ENCODE measurements around the gene ALOXE3.

DNA sequence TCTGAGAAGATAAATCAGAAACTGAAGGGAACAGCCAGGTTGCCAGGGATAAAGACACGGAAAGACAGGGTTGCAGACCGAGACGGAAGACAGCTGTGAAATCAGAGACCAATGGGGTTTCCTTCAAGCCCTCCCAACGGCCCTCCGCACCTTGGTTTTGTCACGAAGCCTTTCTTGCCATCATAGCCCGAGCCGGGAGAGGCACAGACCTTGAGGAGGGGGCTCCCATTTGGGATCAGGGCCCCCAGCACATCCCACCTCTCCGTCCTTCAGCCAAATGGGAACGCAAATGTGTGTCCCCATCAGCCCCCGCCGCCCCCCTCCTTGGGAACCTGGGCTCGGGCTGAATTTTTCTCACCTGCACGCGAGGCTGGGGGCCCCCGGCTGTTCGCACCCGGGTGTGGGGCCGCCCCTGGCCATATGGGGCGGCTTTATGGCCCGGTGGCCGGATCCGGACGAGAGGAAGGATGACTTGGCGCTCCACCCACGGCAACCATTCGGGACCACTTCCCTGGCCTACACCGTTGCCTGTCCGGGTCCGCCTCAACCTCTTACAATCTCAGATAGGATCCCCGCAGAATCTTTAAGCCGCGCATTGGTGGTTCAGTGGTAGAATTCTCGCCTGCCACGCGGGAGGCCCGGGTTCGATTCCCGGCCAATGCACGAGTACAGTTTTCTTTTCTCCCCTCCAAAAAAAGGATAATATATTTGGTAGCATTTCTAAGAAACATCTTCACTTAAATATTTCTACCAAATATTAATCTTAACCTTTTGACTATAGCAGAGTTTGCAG, 7.0 kb upstream of the ALOXE3 start:
- TF ChIP-seq, protein P1, sequence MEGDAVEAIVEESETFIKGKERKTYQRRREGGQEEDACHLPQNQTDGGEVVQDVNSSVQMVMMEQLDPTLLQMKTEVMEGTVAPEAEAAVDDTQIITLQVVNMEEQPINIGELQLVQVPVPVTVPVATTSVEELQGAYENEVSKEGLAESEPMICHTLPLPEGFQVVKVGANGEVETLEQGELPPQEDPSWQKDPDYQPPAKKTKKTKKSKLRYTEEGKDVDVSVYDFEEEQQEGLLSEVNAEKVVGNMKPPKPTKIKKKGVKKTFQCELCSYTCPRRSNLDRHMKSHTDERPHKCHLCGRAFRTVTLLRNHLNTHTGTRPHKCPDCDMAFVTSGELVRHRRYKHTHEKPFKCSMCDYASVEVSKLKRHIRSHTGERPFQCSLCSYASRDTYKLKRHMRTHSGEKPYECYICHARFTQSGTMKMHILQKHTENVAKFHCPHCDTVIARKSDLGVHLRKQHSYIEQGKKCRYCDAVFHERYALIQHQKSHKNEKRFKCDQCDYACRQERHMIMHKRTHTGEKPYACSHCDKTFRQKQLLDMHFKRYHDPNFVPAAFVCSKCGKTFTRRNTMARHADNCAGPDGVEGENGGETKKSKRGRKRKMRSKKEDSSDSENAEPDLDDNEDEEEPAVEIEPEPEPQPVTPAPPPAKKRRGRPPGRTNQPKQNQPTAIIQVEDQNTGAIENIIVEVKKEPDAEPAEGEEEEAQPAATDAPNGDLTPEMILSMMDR (conservative IDR thresholded peaks at IDR 0.05; ENCODE audit: low read depth in 2 of 2): no peak
- TF ChIP-seq, protein P2, sequence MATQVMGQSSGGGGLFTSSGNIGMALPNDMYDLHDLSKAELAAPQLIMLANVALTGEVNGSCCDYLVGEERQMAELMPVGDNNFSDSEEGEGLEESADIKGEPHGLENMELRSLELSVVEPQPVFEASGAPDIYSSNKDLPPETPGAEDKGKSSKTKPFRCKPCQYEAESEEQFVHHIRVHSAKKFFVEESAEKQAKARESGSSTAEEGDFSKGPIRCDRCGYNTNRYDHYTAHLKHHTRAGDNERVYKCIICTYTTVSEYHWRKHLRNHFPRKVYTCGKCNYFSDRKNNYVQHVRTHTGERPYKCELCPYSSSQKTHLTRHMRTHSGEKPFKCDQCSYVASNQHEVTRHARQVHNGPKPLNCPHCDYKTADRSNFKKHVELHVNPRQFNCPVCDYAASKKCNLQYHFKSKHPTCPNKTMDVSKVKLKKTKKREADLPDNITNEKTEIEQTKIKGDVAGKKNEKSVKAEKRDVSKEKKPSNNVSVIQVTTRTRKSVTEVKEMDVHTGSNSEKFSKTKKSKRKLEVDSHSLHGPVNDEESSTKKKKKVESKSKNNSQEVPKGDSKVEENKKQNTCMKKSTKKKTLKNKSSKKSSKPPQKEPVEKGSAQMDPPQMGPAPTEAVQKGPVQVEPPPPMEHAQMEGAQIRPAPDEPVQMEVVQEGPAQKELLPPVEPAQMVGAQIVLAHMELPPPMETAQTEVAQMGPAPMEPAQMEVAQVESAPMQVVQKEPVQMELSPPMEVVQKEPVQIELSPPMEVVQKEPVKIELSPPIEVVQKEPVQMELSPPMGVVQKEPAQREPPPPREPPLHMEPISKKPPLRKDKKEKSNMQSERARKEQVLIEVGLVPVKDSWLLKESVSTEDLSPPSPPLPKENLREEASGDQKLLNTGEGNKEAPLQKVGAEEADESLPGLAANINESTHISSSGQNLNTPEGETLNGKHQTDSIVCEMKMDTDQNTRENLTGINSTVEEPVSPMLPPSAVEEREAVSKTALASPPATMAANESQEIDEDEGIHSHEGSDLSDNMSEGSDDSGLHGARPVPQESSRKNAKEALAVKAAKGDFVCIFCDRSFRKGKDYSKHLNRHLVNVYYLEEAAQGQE (IDR thresholded peaks at IDR 0.05; ENCODE audit: unreplicated experiment): no peak
- TF ChIP-seq POLR2AphosphoS5 (IDR thresholded peaks at IDR 0.05; ENCODE audit: low read depth): no peak
- no peak; the same call in 1 of the 2 replicates for TF ChIP-seq CREB1 (CRISPR knock-in tag; IDR thresholded peaks at IDR 0.05; ENCODE audit: low read depth)
- no peak for TF ChIP-seq ZNF114 (CRISPR knock-in tag; IDR thresholded peaks at IDR 0.05)
- no peak for TF ChIP-seq JUNB (IDR thresholded peaks at IDR 0.05; ENCODE audit: unreplicated experiment)
- TF ChIP-seq EZH2 (IDR thresholded peaks at IDR 0.05; ENCODE audit: low read depth, unreplicated experiment): peak; percentile 25
- TF ChIP-seq EZH2phosphoT487 (IDR thresholded peaks at IDR 0.05; ENCODE audit: unreplicated experiment): no peak
- TF ChIP-seq, protein P3, sequence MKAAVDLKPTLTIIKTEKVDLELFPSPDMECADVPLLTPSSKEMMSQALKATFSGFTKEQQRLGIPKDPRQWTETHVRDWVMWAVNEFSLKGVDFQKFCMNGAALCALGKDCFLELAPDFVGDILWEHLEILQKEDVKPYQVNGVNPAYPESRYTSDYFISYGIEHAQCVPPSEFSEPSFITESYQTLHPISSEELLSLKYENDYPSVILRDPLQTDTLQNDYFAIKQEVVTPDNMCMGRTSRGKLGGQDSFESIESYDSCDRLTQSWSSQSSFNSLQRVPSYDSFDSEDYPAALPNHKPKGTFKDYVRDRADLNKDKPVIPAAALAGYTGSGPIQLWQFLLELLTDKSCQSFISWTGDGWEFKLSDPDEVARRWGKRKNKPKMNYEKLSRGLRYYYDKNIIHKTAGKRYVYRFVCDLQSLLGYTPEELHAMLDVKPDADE (IDR thresholded peaks at IDR 0.05): no peak; the same call in 1 of the 2 replicates

All from GM23338 (cell line).